ENCODE data around the gene CARD9. TPM values are rescaled to one million over a fixed set of nuclear protein-coding genes. Genes with fewer than 3 reads are reported as not detected.

CARD9 gene
- total RNA-seq, 1 experiment from 2014 or later, result 5.6 TPM

- Histone ChIP-seq H3K4ac (ENCODE audit: low read depth, low read length) (no peak overlapping the region), H2BK12ac (ENCODE audit: insufficient read length, low read depth, low read length) (no peak overlapping the region), H2BK5ac (ENCODE audit: insufficient read length, low read length) (no peak overlapping the region), H2BK20ac (ENCODE audit: low read depth, low read length, poor library complexity, severe bottlenecking) (no peak overlapping the region), H4K20me1 (ENCODE audit: control insufficient read depth, insufficient read depth, insufficient read length) (no peaks in the 10 kb centered on the region), H4K5ac (ENCODE audit: insufficient read length, low read depth, low read length) (no peak overlapping the region), H3K27me3 (ENCODE audit: insufficient read depth, low read length) (no peaks in the 10 kb centered on the region), H2BK15ac (ENCODE audit: low read depth, low read length) (no peak overlapping the region), H3K79me1 (ENCODE audit: insufficient read depth, low read depth, low read length, poor library complexity, severe bottlenecking) (no peaks in the 10 kb centered on the region), H2AK5ac (ENCODE audit: insufficient read length, low read length) (no peak overlapping the region), H3K79me2 (ENCODE audit: insufficient read depth, low read length) (no peaks in the 10 kb centered on the region), H3T11ph (ENCODE audit: low read length) (no peak overlapping the region), H3K56ac (ENCODE audit: insufficient read length, low read depth, low read length) (no peak overlapping the region), H3K4me2 (ENCODE audit: insufficient read depth, insufficient read length, low read length) (no peak overlapping the region), H4K91ac (ENCODE audit: insufficient read length, low read depth, low read length) (no peak overlapping the region), H3K27ac (ENCODE audit: insufficient read length, low read depth, low read length) (no peak overlapping the region), H3K14ac (ENCODE audit: insufficient read depth, low read length) (no peak overlapping the region), H3K23me2 (ENCODE audit: insufficient read length, low read depth, low read length, poor library complexity, severe bottlenecking) (no peaks in the 10 kb centered on the region), H3K18ac (ENCODE audit: insufficient read length, low read depth, low read length) (no peak overlapping the region), H3K4me1 (ENCODE audit: insufficient read depth, low read length) (no peaks in the 10 kb centered on the region), H2BK120ac (ENCODE audit: low read depth, low read length, poor library complexity, severe bottlenecking) (no peak overlapping the region), H4K8ac (replicated peaks; ENCODE audit: insufficient read length, low read depth, low read length) (no peak overlapping the region), H3K9ac (ENCODE audit: extremely low read depth, insufficient read length, low read length) (no peak overlapping the region), H2AFZ (ENCODE audit: low read length) (no peak overlapping the region), H3K23ac (ENCODE audit: insufficient read length, low read depth, low read length) (no peak overlapping the region), H3K9me3 (ENCODE audit: control insufficient read depth, low read depth, low read length) (no peaks in the 10 kb centered on the region)
- no peak overlapping the region for H3K27ac Mint-ChIP-seq
- no peak for DNase-seq
- WGBS (ENCODE audit: extremely low coverage, insufficient read length, low lambda C conversion rate), result no CpG with 5 or more reads among the region's 29 CpGs
- no peak overlapping the region for H3K4me3 Mint-ChIP-seq
- TF ChIP-seq CTCF (conservative IDR thresholded peaks at IDR 0.05), result no peak
- H3K4me1 Mint-ChIP-seq, result peaks cover 3 to 5% of the 10 kb centered on the region in 2 experiments; a peak in 1 of 4 replicates
- H3K9me3 Mint-ChIP-seq, result no peaks in the 10 kb centered on the region
- no peaks in the 10 kb centered on the region for H3K27me3 Mint-ChIP-seq (ENCODE audit: low read depth)
- peaks cover 0 to 5% (median 3%) of the 10 kb centered on the region in 3 experiments; a peak in 4 of 7 replicates for H3K36me3 Mint-ChIP-seq (ENCODE audit: insufficient read depth in 1 of 3, low read depth in 3 of 3)
Observed at GRCh38 chr9:136358016-136358415, 15.5 kb downstream of the CARD9 start.

Measured in H9 (cell line).